Kidney tubule cell (primary cell): ENCODE data around the gene SLC30A9.

ENCODE experiments used
- DNase-seq: peaks from one replicate; pipeline ENCODE4 v3.0.0-alpha.2; 2018; ENCODE audit warnings: low spot score

Gene SLC30A9

DNA sequence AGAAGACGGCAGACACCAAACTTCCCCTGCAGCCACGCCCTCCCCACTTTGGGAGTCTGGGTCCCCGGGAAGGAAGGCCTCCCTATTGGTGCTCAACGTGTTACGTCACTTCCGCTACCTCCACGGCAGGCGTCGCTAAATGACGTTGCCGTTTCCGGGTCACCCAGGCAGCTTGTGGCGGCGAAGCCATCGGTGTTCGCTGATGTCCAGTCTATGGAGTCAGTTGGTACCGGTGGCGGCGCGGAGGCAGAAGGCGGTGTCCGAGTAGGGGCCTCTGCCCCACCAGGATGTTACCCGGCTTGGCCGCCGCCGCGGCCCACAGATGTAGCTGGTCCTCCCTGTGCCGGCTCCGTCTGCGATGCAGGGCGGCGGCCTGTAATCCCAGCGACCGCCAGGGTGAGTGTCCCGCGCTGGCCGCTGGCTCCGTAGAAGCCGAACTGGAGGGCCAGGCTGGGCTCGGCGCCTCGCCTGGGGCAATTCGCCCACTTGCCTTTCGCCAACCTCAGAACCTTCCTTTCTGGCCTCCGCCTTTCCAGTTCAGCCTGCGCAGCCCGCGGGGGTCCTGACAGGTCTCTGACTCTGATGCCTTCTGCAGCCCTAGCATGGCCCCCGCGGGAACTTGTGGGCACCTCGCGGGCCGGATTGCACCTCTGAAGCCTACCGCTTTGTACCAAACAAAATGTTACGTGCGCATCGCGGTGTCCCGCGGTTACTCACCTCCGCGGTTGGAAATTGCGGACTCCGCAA lies at the start of gene SLC30A9:
SLC30A9 (plus strand) TSS at position 166 of the 747 bp plus-strand sequence; CDS start at position 288, 122 bp downstream.
- DNase-seq, result peak; percentile 94

DNA sequence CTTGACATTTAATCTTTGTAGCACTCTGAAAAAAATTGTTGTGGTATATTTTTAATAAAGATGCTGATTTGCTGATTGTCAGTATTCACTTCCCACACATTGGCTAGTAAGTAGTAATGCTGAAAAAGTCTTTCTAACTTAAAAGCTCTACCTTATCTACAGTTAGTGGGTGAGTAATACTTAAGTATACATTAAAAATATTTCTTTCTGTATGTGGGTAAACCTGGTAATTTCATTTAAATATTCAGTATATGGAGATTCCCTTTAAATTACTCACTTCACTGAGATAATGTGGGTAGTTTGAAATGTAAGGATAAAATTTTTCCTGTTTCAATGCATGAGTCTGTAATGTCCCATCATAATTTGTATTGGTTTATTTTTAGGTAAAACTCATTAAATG lies 49.5 kb upstream of the SLC30A9 start:
- DNase-seq, result no peak

DNA sequence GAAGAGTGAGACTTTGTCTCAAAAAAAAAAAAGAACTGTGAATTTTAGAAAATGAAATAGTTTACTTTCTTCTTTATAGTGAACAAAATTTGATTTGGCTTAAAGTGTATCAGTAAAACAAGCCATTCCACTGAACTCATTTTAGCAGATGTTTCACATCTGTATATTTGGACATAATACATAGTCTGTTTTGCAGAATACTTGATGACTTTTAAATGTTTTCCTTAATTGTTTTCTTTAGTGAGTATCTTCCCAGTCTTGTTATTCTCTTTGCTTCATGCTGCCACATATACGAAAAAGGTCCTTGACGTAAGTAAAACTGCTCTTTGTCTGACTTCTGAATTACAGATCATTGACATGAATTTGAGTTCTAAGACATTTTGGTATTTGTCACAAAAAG lies 46.8 kb upstream of the SLC30A9 start:
- no peak for DNase-seq

DNA sequence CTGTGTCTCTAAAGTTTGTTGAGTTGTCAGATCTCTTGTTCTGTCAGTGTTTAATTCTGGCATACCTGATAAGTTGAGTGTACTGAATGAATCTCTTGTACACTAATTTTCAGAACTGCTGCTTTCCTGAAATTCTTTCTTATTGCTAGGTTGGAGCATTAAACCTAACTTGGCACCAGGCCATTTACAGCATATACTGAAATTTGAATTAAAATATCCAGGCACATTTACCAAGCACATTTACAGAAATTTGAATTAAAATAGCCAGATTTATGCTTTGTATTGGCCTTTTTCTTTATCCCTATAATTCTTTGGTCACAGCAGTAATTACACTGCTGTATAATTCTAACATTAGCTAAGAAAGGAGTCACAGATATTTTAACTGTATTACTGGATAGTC lies 46.2 kb upstream of the SLC30A9 start:
- no peak for DNase-seq

DNA sequence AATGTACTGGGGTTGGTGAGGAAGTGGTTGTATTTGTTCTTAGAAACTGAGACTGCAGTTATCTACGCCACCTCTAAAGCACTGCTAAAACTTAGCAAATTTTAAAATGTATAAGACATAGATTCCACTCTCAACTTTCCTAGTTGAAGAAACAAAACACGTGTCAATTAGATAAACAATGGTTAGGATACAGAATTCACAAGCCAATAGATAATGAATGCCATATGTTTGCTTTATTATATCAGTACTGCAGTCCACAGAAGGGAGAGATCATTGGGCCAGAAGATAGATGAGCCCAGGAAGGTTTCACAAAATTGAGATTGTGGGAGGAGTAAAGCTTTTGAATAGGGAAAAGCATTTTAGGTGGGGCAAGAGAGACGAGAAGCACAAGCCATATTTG lies 40.8 kb upstream of the SLC30A9 start:
- DNase-seq, result no peak

DNA sequence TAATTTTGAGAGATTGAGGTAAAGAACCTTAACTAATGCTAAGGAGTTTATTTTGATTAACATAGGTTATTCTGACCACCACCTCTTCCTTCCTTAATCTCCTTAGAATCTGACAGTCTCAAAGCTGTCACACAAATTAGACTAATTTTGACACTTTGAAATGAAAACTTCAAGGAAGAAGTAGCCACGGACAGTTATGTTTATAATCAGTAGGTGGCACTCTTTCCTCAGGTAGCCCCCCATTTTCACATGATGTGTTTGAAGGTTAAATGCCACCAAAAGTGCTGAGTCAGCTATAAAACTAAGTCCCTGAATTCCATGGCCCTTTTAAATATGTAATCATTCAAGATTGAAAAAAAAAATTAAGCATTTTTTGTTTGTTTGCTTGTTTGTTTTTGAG lies 32.7 kb upstream of the SLC30A9 start:
- DNase-seq, result peak; percentile 42

DNA sequence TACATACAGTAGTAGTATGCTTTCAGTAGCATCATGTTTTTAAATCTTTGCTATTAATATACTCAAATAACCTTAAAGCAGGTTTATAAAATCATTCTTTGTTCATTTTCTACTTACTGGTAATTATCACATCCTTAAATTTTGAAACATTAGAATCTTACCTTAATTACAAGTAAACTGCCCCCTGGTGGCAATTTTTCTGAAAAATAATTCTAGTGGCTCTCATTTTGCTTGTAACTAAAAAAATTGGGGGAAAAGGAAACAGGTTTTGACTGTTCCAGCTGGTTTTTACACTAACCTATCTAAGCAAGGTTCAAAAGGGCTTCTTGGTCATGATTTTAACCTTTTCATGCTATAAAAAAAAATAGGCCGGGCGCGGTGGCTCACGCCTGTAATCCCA lies 27.2 kb upstream of the SLC30A9 start:
- DNase-seq, result peak; percentile 20

DNA sequence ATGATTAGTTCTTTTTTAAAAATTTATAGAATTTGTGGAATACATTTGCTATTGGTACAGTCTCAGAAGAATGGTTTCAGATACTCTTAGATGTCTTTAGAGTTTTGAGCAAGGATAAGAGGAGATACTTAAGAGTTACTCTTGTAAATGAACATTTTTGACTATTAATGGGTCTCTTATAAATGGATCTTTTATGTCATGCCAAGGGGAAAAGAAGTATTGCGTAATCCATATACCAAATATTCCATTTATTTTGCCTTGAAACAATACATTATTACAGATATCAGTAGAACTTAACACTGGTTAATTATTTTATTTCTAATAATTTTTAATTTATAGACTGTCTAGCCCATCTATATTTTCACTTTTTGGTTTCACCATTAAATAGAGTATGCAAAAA lies 25.9 kb upstream of the SLC30A9 start:
- DNase-seq, result no peak

DNA sequence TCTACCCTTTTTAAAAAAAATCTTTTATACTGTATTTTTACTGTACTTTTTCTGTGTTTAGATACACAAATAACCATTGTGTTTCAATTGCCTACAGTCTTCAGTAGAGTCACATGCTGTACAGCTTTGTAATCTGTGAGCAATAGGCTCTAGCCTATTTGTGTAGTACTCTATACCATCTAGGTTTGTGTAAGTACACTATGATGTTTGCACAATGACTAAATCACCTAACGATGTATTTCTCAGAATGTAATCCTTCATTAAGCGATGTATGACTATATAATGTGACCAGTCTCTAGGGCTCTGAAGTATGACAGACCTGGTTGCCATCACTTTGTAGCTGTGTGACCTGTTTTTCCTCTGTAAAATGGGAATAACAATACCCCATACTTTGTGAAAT lies 22.9 kb upstream of the SLC30A9 start:
- DNase-seq, result no peak

DNA sequence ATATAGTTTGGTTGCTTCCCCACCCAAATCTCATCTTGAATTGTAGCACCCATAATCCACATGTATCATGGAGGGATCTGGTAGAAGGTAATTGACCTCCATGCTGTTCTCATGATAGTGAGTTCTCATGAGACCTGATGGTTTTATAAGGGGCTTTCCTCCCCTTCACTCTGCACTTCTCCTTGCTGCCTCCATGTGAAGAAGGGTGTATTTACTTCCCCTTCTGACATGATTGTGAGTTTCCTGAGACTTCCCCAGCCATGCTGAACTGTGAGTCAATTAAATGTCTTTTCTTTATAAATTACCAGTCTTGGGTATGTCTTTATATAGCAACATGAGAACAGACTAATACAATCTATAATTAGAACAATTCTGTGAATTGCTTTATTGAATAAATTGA lies 20.7 kb upstream of the SLC30A9 start:
- DNase-seq, result no peak

DNA sequence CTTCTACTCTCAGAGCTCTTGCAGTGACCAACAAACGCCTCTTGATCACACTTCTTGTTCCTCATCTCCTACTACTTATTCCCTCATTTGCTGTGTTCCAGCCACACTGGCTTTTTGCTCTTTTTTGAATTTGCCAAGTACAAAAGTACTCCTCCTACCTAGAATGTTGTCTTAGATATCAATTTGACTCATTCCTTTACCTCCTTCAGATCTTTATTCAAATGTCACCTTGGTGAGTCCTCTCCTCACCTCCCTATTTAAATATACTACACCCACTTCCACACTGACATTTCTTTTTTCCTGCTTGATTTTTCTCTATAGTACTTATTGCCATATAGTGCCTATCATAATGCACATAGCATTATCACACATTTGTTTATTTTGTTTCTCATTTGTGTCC lies 15.0 kb upstream of the SLC30A9 start:
- DNase-seq, result no peak

DNA sequence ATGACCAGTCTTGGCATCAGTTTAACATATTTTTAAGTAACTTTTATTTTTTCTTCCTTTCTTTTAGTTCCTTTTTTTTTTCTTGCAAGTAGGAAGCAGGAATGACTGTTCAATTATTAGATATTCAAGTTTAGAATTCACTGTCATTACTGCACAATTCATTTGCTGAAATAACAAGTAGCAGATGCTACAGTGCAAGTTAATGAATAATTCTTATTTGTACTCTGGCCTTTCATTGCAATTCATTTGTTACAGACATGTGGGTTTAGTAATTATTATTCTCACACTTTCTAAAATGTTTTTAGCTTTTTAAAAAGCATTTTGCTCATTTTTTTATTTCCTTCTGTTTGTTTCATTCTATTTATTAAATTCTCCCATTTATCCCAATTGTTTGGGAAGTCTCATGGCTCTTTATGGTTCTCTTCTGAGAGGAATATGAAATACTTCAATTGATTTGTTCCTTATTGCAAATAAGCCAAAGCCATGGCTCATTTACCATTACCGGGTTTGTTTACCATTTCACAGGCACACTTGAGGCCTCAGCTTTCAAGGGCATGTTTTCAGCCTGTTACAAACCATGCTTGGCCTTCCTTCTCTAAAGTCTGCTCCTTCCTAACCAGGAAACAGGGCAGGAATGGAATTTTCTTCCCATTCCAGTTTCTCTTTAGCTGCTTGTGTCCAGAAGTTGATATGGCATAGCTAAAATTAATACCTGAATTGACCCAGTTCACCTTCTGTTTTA lies 13.4 kb upstream of the SLC30A9 start:
- peak; percentile 14 for DNase-seq

DNA sequence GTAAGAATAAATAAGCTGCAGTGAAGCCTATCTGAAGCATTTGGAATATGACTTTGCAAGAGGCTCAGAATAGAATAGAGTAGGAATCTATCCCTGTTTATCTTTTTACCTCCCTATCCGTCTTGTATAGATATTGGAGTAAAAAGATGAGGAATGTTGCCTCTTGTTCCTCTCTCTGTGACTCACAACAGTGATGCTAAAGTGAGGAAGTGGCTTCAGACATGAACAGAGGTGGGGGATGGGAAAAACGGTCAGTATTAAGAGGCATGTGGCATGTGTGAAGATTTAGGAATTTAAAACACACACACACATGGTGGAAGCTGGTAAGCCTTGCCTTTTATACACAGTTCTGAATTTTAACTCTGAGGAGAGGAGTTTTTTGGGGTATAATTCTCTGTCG lies 12.6 kb upstream of the SLC30A9 start:
- peak; percentile 55 for DNase-seq

DNA sequence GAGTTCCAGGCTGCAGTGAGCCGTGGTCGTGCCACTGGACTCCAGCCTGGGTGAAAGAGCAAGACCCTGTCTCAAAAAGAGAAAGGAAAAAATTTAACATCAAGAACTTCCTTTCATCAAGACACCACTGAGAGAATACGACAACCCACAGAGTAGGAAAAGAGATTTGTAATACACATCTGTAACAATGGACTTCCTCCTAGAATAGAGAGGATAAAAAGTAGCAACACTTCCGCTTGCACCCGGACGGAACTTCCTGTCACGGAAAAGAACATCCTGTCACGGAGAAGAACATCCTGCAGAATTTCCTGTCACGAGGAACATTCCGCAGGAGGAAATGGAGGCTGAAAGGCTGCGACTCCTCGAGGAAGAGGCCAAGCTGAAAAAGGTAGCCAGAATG lies 8.9 kb upstream of the SLC30A9 start, which contains the start of gene DCAF4L1:
DCAF4L1 (plus strand) TSS at position 301 of the 400 bp plus-strand sequence; CDS start at position 338, 37 bp downstream.
- no peak for DNase-seq

DNA sequence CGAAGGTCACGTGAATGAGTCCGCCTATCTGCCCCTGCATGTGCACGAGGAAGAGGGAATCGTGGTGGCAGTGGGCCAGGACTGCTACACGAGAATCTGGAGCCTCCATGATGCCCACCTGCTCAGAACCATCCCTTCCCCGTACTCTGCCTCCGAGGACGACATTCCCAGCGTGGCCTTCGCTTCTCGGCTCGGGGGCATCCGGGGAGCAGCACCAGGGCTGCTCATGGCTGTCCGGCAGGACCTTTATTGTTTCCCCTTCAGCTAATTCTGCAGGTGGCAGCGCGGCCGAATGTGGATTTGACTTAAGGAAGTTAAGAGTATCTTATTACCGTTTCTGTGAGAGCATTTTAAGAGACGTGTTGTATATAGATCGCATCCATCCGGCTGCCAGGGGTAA lies 7.6 kb upstream of the SLC30A9 start:
- no peak for DNase-seq

DNA sequence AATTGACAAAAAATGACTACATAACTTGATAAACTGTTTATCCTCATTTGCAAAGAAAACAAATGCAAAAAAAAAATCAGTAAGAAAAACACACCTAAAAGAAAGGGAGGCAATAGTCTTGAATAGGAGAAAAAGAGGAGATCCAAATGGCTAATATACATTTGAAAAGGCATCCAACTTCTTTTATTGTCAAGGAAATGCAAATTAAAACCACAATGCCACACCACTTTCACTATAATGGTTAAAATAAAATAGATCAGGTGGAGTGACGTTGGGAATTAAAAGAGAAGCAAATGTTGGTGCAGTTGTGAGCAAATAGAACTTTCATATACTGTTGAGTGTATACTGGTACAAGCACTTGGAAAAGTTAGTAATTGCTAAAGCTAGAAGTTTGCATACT lies 5.2 kb upstream of the SLC30A9 start:
- no peak for DNase-seq

DNA sequence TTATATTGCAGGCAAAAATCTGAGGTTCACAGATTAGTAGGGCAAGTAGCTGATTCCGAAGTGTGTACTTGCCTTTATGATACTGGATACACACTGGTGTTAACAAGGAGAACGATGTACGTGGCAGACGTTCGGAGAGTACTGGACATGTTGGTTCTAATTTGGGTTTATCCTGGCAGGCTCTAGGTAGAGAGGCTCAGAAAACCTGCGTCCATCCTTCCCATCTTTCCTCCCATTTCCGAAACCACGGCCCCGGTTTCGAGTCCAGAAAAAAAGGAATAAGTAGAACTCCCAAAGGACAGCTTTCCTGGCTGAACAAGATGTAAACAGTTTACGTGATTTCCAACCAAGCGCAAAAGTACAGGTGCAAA lies 351 bp upstream of the SLC30A9 start:
- no peak for DNase-seq

DNA sequence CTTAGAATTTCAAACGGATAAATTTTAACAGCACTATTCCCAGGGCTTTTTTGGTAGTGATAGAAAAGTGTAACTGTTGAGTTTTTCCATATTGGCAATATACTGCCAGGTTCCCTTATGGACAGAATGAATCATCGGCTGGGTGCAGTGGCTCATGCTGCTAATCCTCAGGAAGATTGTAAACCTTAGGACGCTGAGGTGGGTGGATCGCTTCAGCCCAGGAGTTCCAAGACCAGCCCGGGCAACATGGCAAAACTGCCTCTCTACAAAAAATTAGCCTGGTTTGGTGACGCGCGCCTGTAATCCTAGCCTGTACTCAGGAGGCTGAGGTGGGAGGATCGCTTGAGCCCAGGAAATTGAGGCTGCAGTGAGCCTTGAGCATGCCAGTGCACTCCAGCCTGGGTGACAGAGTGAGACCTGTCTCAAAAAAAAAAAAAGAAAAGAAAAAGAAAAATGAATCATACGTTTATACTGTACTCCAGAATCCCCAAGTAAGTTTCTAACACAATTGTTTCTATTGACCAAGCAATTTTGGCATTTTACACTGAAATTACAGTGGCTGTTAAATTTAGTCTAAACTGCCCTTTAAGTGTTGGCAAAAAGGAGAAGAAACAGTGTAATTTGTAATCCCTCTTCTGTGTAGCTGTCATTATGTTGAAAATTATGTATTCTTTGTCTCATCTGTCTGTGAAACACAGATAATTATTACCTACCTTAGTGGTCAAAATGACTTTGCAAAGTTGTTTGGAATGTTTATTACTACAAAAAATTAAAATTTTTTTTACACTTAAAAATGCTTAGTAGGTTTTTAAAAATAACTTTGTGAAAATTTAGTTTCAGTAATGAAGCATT lies 1.8 kb downstream of the SLC30A9 start:
- peak; percentile 32 for DNase-seq

DNA sequence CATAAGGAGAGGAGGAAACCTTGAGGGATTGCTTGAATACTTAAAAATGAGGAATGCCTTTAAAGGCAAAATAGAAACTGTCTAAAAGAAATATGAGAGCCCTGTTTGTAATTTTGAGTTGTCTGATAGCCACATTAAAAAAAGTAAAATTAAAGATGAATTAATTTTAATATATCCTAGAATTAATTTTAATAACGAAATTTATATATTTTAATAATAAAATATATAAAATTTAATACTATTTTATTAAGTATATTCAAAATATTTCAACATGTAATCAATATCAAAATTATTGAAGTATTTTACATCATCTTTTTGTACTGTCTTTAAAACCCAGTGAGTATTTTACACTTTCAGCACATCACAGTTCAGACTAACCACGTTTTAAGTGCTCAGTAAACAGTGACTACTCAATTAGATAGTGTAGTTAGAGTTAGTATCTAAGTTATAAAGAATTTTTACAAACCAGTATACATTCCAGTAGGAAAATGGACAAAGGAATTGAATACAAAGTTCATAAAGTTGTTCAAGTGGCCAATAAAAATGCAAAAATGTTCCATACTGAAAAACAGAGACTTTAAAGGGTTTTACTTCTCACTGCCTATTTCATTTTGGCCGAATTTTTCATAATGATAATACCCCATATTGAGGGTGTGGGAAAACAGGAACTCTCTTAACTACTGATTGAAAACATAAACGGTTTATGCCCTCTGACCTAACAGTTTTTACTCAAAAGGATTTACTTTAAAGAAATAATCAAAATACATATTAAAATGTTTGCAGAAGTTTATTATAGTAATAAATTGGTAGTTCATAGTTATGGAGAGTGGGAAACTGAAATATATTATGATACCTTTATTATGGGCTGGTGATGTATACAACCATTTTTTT lies 2.9 kb downstream of the SLC30A9 start:
- DNase-seq, result no peak

DNA sequence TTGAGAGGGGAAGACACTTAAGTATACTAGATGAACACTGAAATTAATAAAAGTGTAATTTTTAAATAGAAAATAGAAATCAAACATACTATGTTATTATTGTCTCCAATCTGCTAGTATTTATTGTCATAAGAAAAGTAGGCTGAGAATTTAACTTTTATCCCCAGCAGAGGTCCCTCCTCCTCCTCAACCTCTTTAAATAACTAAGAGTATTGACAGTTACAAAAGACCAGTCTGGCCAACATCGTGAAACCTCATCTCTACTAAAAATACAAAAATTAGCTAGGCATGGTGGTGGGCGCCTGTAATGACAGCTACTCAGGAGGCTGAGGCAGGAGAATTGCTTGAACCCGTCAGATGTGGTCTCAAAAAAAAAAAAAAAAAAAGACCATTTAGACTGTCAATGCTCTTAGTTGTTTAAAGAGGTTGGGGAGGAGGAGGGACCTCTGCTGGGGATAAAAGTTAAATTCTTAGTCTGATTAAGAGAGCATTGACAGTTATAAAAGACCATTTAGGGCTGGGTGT lies 4.2 kb downstream of the SLC30A9 start:
- DNase-seq, result no peak

DNA sequence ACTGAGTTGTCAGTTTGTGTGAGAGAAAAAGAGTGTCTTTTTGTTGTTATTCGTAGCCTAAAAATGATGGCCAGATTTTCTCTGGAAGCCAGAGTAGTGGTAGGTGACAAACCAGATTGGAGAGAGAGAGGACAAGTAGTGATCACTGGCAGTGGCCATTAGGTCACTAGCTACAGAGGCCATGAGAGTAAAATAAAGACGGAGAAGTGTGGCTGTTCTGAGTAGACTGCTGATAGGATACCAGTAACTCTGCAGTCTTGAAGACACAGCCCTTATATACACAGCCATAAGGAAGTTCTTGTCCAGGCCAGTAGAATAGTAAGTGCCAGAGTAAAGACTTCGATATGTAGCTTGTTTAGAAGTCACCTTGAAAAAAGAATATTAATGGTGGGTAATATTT lies 7.7 kb downstream of the SLC30A9 start:
- DNase-seq, result no peak
